ENCODE results near the gene CETP.
A peak's percentile ranks its signal among the peaks of the same experiment; 100 is the strongest.
"Not testable (repeated sequence)": the region's sequence is repeated elsewhere in the genome, so short reads cannot be mapped to it uniquely, and the experiment has no call there.

Gene CETP

DNA sequence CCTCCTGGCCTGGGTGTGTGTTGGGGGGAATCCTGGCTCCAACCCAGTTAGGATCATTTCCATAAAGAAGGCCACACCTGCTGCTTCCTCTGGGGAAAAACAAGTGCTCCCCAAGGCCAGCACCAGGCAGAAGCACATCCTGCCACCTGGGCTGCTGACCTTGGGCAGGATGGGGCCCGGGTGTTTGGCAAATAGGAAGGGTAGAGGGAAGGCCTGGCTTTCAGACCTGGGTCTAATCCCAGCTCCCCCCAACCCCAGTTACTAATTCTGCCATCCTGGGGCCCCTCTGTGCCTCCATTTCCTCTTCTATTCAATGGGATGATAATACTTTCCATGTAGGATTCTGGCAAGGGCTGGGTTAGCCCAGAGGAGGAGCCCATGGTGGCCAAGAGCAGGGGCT is 24.6 kb downstream of the CETP start:
- TF ChIP-seq, protein P1, sequence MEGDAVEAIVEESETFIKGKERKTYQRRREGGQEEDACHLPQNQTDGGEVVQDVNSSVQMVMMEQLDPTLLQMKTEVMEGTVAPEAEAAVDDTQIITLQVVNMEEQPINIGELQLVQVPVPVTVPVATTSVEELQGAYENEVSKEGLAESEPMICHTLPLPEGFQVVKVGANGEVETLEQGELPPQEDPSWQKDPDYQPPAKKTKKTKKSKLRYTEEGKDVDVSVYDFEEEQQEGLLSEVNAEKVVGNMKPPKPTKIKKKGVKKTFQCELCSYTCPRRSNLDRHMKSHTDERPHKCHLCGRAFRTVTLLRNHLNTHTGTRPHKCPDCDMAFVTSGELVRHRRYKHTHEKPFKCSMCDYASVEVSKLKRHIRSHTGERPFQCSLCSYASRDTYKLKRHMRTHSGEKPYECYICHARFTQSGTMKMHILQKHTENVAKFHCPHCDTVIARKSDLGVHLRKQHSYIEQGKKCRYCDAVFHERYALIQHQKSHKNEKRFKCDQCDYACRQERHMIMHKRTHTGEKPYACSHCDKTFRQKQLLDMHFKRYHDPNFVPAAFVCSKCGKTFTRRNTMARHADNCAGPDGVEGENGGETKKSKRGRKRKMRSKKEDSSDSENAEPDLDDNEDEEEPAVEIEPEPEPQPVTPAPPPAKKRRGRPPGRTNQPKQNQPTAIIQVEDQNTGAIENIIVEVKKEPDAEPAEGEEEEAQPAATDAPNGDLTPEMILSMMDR (conservative IDR thresholded peaks at IDR 0.05; ENCODE audit: control insufficient read depth, insufficient read depth, low read depth, low read length) = no peak
- no peak overlapping the region for H3K4me3 ChIP-seq (ENCODE audit: control insufficient read depth, low read depth, low read length)
- no peak for DNase-seq (ENCODE audit: low read depth)

DNA sequence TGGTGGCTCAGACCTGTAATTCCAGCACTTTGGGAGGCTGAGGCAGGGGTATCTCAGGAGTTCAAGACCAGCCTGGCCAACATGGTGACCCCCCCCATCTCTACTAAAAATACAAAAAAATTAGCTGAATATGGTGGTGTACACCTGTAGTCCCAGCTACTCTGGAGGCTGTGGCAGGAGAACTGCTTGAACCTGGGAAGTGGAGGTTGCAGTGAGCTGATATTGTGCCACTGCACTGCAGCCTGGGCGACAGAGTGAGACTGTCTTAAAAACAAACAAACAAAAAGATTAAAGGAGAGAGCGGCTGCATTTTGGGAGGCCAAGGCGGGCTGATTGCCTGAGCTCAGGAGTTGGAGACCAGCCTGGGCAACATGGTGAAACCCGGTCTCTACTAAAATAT is 25.2 kb downstream of the CETP start:
- not testable (repeated sequence) for H3K4me3 ChIP-seq (ENCODE audit: control insufficient read depth, low read depth, low read length); DNase-seq (ENCODE audit: low read depth)

DNA sequence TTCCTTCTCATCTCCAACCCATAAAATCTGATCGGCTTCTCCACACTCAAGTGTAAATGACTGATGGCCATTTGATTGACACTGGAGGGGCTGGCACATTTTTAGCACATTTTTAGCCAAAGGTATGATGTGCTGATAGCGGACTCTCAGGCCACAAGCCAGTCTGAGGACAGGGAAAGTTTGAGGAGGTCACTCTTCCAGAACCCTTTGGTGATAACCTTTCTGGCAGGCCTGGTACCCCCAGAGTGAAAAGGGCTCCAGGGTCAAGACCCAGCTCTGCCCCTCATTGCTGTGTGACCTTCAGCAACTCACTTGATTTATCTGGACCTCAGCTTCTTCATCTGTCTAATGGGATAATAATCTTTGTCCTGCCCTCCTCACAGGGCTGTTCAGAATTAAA is 25.9 kb downstream of the CETP start:
- TF ChIP-seq, protein P1 (conservative IDR thresholded peaks at IDR 0.05; ENCODE audit: control insufficient read depth, insufficient read depth, low read depth, low read length) = no peak
- DNase-seq (ENCODE audit: low read depth) = no peak
- H3K4me3 ChIP-seq (ENCODE audit: control insufficient read depth, low read depth, low read length) = no peak overlapping the region

DNA sequence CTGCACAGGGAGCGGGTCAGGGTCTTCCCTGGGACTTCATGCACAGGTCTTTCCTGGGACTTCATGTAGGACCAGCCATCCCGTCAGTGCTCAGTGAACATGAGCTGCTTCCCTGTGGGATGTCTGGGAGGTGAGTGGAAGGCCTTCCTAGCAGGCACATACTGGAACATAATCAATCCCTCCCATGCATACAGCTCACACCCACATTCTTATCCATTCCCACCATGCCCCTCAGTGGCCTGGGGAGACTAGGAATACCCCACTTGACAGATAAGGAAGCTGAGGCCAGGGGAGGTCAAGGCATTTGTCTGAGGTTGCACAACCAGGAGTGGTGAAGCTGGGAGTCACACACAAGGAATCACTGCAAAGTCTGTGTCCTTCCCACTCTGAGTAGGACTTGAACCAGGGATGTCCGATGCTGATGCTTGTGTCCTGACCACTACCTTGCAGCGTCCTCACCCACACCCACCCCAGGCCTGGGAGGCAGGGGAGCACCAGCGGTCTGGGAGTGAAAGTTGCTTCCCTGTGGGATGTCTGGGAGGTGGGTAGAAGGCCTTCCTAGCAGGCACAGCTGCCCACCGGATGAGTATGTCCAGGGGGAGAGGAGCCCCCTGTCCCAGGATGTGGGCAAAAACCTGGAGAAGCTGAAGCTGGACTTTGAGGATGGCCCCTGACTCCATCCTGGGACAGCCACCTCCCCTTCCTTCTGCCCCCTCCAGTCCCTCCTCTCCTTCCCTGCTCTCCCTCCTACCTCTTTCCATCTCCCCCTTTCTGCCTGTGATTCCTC is 26.6 kb downstream of the CETP start:
- TF ChIP-seq, protein P1 (conservative IDR thresholded peaks at IDR 0.05; ENCODE audit: control insufficient read depth, insufficient read depth, low read depth, low read length) = no peak
- peak overlapping the region; percentile 68 for H3K4me3 ChIP-seq (ENCODE audit: control insufficient read depth, low read depth, low read length)

DNA sequence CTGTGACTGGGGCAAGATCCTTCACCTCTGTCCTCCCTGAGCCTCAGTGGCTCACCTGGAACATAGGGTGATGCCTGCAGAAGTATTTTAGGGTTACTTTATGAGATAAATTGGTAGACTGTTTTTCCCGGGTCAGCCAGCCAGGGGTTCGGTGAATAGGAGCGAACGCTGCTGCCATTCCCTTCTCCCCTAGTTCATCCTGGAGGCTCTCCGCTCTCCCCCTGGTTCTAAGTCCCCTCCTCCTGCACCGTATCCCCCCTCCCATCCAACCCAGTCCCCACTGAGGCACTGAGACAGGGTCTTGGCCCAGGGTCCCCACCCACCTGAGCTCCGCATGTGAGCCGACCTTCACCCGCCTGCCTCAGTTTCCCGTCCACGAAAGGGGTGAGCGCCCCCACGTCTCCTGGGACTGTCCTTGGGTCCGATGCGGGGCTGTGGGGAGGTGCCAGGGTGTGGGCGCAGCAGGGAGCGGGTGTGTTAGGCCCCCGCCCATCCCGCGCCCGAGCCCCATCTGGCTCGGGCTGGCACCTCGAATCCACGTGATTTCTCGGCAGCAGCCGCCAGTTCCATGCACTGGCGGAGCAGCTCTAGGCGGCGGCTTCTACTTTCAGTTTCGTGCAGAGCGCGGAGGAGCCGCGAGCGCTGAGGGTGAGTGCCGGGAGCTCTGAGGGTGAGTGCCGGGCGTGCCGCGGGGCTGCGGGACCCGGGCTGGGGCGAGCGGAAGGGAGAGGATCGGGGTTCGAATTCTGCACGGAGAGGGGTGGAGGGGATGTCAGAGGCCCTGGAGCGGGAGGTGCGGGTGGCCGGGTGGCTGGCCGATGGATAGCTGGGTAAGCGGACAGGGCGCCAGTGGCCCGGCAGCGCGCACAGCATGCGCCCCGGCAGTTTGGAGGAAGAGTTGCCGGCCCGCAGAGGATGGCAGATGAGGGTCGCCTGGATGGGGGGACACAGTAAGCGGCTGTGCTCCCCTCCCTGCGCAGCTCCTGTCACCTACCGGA is 27.5 kb downstream of the CETP start, which contains the start of gene NLRC5:
Gene NLRC5, plus strand, starts transcription at position 610 of the 998 bp plus-strand sequence. CDS start 31,156 bp downstream, outside the sequence.
- peak within 1 kb of the TSS; percentile 68 for H3K4me3 ChIP-seq (ENCODE audit: control insufficient read depth, low read depth, low read length)
- peak; percentile 72 for DNase-seq (ENCODE audit: low read depth)
- TF ChIP-seq, protein P1 (conservative IDR thresholded peaks at IDR 0.05; ENCODE audit: control insufficient read depth, insufficient read depth, low read depth, low read length) = no peak

More for the DNA sequence above, 26.6 kb downstream of the CETP start:
- peak; percentile 21 for DNase-seq (ENCODE audit: low read depth)

- peak overlapping the region; percentile 68 for H3K4me3 ChIP-seq (ENCODE audit: control insufficient read depth, low read depth, low read length)
- no peak for DNase-seq (ENCODE audit: low read depth)
- TF ChIP-seq, protein P1 (conservative IDR thresholded peaks at IDR 0.05; ENCODE audit: control insufficient read depth, insufficient read depth, low read depth, low read length) = no peak
These were observed 28.2 kb downstream of the CETP start for GRCh38 chr16:56989988-56990387.

Data from fibroblast of mammary gland (primary cell).